ENCODE measurements around the gene C19orf85.
A peak's percentile ranks its signal among the peaks of the same experiment; 100 is the strongest.

The C19orf85 gene

DNA sequence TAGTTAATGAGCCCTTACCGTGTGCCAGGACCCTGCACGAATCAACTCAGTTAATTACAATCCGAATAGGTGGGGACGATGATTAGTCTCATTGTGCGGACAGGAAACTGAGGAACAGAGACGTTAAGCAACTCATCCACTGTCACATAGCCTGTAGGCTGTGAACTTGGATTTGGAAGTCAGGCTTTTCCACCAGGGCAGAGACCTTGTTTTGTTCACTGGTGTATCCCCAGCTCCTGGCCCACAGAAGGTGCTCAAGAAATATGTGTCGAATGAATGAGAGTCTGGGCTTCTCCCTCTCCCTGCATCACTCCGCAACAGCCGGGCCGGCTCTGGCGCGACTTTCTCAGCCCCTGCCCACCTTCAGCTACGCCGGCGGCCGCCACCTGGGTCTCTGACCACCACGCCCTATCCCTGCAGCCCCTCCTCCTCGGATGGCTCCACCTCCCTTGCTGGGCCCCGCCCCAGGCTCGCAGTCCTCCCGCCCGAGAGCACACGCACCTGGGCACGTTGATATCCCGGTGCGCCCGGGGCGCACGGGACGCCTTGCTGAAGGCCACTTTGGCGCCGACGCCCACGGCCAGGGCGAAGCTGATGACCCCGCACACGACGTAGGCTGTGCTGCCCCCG lies 22.7 kb downstream of the C19orf85 start:
- ChIA-PET CTCF (no interaction called here), POLR2A (no interaction called here)
- no peak for DNase-seq (ENCODE audit: extremely low spot score)
- TF ChIP-seq, protein P1, sequence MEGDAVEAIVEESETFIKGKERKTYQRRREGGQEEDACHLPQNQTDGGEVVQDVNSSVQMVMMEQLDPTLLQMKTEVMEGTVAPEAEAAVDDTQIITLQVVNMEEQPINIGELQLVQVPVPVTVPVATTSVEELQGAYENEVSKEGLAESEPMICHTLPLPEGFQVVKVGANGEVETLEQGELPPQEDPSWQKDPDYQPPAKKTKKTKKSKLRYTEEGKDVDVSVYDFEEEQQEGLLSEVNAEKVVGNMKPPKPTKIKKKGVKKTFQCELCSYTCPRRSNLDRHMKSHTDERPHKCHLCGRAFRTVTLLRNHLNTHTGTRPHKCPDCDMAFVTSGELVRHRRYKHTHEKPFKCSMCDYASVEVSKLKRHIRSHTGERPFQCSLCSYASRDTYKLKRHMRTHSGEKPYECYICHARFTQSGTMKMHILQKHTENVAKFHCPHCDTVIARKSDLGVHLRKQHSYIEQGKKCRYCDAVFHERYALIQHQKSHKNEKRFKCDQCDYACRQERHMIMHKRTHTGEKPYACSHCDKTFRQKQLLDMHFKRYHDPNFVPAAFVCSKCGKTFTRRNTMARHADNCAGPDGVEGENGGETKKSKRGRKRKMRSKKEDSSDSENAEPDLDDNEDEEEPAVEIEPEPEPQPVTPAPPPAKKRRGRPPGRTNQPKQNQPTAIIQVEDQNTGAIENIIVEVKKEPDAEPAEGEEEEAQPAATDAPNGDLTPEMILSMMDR (IDR thresholded peaks at IDR 0.05; ENCODE audit: control extremely low read depth, extremely low read depth, low read depth, missing control alignments): no peak

DNA sequence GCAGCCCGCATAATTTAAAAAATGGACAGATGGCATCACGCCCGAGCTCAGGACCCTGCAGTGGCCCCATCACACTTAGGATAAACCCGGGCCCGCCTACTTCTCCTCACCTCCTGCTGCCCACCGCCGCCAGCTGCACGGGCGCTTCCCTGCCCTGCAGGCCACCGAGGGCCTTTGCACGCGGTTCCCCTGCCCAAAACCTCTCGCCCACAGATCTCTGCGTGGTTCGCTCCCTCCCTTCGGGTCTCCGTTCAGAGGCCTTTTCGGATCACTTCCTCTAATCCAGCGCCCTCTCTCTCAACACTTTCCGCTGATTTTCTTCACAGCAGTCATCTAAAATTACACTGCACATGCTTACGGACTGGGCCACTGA lies 23.2 kb downstream of the C19orf85 start:
- TF ChIP-seq, protein P1 (IDR thresholded peaks at IDR 0.05; ENCODE audit: control extremely low read depth, extremely low read depth, low read depth, missing control alignments): no peak
- POLR2A ChIA-PET: no interaction called here
- CTCF ChIA-PET: no interaction called here
- no peak for DNase-seq (ENCODE audit: extremely low spot score)

DNA sequence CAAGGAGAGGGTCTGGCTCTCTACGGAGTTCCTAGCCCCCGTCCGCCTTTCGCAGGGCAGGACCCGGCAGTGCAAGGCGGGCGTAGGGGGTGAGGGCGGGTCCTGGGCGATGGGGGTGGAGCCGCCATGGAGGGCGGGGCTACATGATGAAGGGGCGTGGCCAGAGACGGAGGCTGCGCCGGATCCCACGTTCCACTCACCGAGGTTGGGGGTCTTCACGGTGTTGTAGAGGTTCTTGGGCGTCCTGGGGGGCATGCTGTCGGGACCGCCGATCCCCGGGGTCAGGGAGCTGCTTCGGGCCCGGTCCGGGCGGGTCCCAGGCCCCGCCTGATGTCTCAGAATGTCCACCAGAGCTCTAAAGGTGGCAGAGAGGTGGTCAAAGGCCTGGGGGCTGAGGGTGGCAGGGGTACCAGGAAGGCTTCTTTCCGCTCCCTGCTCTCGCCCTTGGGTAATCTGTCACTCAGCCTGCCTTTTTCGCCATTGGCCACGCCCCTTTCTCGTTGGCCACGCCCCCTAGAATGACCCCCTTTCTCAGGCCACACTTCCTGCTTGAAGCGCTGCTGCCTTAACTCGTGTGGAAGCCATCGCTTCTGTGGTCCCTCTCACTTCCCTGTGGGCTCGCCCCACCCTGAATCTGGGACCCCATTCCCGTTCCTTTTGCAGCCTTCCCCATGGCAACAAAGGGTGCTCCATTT lies 24.0 kb downstream of the C19orf85 start:
- TF ChIP-seq, protein P1 (IDR thresholded peaks at IDR 0.05; ENCODE audit: control extremely low read depth, extremely low read depth, low read depth, missing control alignments): no peak
- CTCF ChIA-PET: interaction anchor here (0.9 kb wide), 1 partner anchor 12 kb away, joined by 3 read pairs; no protein-coding TSS in a partner anchor
- DNase-seq (ENCODE audit: extremely low spot score): peak; percentile 59
- POLR2A ChIA-PET: no interaction called here

DNA sequence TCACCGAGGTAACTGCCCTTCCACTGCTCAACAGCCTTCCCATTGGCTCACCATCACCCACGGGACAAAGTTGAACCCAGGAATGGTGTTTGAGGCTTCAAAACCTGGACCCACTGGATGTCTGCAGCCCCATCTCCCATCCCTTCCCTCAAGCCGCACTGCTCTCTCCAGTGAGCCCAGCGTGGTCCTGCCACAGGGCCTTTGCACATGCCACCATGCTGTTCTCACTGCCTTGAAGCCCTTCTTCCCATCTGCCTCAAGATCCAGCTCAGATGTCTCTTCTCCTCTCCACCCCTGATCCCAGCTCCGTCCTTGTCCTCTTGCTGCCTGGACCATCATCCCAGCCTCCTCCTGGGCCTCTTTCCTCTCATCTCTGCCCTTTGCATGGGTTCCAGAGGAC lies 25.5 kb downstream of the C19orf85 start:
- DNase-seq (ENCODE audit: extremely low spot score): no peak
- ChIA-PET CTCF (interaction anchor here (1.1 kb wide), 1 partner anchor 21 kb away, joined by 3 read pairs; no protein-coding TSS in a partner anchor), POLR2A (no interaction called here)
- TF ChIP-seq, protein P1 (IDR thresholded peaks at IDR 0.05; ENCODE audit: control extremely low read depth, extremely low read depth, low read depth, missing control alignments): no peak

DNA sequence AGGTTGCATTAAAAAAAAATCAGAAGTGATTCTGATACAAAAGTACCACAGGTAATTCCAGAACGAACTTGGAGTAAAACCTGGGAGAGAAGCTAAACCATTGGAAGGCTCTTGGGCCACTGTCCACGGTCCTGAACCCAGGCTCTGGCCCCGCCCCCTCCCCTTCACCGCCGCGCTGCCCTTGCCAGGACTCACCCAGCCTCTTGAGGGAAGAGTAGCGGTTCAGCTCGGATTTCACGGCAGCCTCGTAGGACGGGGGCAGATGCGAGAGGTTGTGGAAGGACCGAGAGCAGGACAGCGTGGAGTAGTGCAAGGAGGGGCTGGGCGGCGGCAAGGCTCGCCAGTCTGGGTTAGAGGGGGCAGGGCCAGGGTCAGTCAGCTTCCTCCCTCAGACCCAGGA lies 27.1 kb downstream of the C19orf85 start:
- DNase-seq (ENCODE audit: extremely low spot score): no peak
- ChIA-PET POLR2A (interaction anchor here (0.7 kb wide), 1 partner anchor 375 kb away, joined by 3 read pairs; the partner anchor contains the start of gene RDH13), CTCF (interaction anchor here (1.2 to 2.0 kb wide), 4 partner anchors 20 to 135 kb away, joined by 3 to 6 read pairs (median 4); no protein-coding TSS in a partner anchor)
- TF ChIP-seq, protein P1 (IDR thresholded peaks at IDR 0.05; ENCODE audit: control extremely low read depth, extremely low read depth, low read depth, missing control alignments): no peak

DNA sequence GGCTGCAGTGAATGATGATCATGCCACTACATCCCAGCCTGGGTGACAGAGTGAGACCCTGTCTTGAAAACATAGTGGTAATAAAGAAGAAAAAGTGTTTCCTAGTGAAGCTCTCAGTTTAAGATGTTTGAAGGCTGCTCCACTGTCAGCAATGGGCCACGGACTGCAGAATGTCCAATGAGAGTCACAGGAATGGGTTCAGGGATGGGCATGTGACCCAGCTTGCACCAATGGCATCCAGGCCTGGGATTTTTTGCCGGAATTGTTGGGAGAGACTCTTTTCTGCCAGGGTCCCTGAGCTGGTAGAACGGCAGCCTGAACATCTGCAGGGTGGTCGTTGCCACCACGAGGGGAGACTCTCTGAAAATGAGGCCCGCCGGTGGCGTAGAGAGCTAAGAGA lies 27.7 kb downstream of the C19orf85 start:
- ChIA-PET CTCF (interaction anchor here (1.2 to 2.0 kb wide), 5 partner anchors 19 to 135 kb away, joined by 3 to 6 read pairs (median 3); no protein-coding TSS in a partner anchor), POLR2A (no interaction called here)

More for the DNA sequence above, 27.7 kb downstream of the C19orf85 start:
- TF ChIP-seq, protein P1 (IDR thresholded peaks at IDR 0.05; ENCODE audit: control extremely low read depth, extremely low read depth, low read depth, missing control alignments): no peak
- no peak for DNase-seq (ENCODE audit: extremely low spot score)

Measured in GM10248 (cell line).